ENCODE data around the gene MEIKIN. TPM values are rescaled to one million over a fixed set of nuclear protein-coding genes. Genes with fewer than 3 reads are reported as not detected.

The MEIKIN gene
- polyA plus RNA-seq, 3 donors, result 0.16 to 1.6 (median 1.6) TPM

DNA sequence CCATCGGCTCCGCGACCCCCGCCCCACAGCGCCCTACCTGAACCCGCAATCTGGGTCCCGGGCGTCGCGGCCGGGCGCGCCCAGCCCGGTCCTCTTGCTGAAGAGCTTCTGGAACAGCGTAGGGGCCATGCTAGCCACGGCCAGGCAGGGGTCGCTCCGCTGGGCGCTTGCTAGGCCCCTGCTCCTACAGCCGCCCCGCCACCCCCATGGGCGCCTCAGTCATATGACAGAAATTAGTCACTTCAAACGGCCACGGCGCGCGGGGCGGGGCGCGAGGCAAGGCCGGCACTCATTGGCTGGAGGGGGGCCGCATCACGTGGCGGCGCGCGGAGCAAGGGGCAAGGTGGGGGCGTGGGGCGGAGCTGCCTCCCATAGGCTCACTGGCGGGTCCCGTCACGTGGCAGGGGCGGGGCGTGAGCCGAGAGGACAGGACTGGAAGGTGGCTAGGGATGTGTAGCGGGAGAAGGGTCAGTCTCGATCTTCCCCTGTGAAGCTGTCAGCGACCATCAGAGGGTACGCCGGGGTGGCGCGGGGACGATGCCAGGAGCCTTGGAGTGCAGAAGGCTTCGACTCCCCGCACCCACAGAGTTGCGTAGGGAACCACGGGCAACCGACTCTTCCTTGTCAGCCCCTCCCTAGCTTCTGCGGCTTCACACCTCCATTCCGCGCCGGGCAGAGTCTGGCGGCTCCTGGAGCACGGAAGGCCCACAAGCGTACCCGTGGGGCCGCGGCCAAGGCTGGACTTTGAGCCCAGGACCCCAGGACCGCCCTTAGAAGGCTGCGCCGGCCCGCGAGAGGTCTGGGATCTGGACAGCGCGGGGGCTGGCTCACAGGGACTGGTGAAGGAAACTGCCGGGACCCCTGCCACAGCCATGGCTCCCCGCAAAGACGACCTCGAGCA is 148.4 kb downstream of the MEIKIN start, which contains the start of gene FNIP1:
Gene FNIP1 (minus strand): TSS at position 225 of the 901 bp plus-strand sequence. CDS start 96 bp downstream, at position 129.
- peak within 1 kb of the TSS; percentile 96 for H2AFZ ChIP-seq (ENCODE audit: insufficient read depth, low read depth, low read length, poor library complexity, severe bottlenecking)
- no peaks in the 10 kb centered on the region for H3K9me3 ChIP-seq (replicated peaks in 1 of 2; ENCODE audit: control insufficient read depth in 1 of 2, insufficient read depth in 1 of 2, low read length in 2 of 2)
- peak within 1 kb of the TSS; percentile 100 for H3K9ac ChIP-seq (ENCODE audit: insufficient read depth, low read length, poor library complexity, severe bottlenecking)
- H3K36me3 ChIP-seq (replicated peaks in 1 of 2; ENCODE audit: control insufficient read depth in 1 of 2, insufficient read depth in 2 of 2, low read length in 2 of 2), result no peaks in the 10 kb centered on the region
- peak within 1 kb of the TSS; percentile 92 to 97 for H3K27ac ChIP-seq (ENCODE audit: low read depth in 1 of 2, low read length in 2 of 2)
- peaks cover 32% of the 10 kb centered on the region for H3K4me1 Mint-ChIP-seq
- H3K4me1 ChIP-seq (ENCODE audit: control insufficient read depth in 1 of 2, insufficient read depth in 2 of 2, low read length in 2 of 2), result peaks cover 18 to 44% of the 10 kb centered on the region in 2 donors
- TF ChIP-seq, protein P1, sequence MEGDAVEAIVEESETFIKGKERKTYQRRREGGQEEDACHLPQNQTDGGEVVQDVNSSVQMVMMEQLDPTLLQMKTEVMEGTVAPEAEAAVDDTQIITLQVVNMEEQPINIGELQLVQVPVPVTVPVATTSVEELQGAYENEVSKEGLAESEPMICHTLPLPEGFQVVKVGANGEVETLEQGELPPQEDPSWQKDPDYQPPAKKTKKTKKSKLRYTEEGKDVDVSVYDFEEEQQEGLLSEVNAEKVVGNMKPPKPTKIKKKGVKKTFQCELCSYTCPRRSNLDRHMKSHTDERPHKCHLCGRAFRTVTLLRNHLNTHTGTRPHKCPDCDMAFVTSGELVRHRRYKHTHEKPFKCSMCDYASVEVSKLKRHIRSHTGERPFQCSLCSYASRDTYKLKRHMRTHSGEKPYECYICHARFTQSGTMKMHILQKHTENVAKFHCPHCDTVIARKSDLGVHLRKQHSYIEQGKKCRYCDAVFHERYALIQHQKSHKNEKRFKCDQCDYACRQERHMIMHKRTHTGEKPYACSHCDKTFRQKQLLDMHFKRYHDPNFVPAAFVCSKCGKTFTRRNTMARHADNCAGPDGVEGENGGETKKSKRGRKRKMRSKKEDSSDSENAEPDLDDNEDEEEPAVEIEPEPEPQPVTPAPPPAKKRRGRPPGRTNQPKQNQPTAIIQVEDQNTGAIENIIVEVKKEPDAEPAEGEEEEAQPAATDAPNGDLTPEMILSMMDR (IDR thresholded peaks at IDR 0.05), result no peak
- peaks cover 0 to 2% (median 0%) of the 10 kb centered on the region in 7 donors for H3K9me3 Mint-ChIP-seq
- no peaks in the 10 kb centered on the region for H3K27me3 ChIP-seq (ENCODE audit: control insufficient read depth in 2 of 2, insufficient read depth in 2 of 2, low read length in 2 of 2)
- H3K4me3 Mint-ChIP-seq, result peak within 1 kb of the TSS; percentile 94 to 97
- peaks cover 0 to 1% (median 0%) of the 10 kb centered on the region in 3 donors for H3K27me3 Mint-ChIP-seq (ENCODE audit: low read depth in 3 of 3)
- H3K27ac Mint-ChIP-seq, result peak within 1 kb of the TSS; percentile 93 to 99 (median 98)
- DNase-seq, result peak; percentile 97 to 99 (median 98)
- H3K4me3 ChIP-seq (replicated peaks in 1 of 3; ENCODE audit: low read depth in 2 of 3, low read length in 3 of 3), result peak within 1 kb of the TSS; percentile 86 to 96 (median 87)
- H4K20me1 ChIP-seq (ENCODE audit: insufficient read depth, low read length), result peaks cover 34% of the 10 kb centered on the region
- peaks cover 5 to 15% of the 10 kb centered on the region in 2 donors for H3K36me3 Mint-ChIP-seq
- peak within 1 kb of the TSS; percentile 81 for H3K4me2 ChIP-seq (replicated peaks; ENCODE audit: extremely low read depth, low read length, poor library complexity, severe bottlenecking)
- H3K79me2 ChIP-seq (ENCODE audit: insufficient read depth, low read length), result peaks cover 55% of the 10 kb centered on the region
- intact Hi-C loops (cut with micrococcal nuclease), result loop anchor here in 1 of 2 donors (2.0 to 10.0 kb wide), 2 partner anchors 148 to 162 kb away; partner anchors contain the start of genes MEIKIN and RAPGEF6
- WGBS (ENCODE audit: insufficient coverage), result under 1% methylated on average over 71 of the region's 79 CpGs
